Loucy (cell line): ENCODE measurements around the gene ZFP1.

ENCODE experiments used
- EZH2phosphoT487 ChIP-seq: fragments of 200-600 bp; IDR thresholded peaks from 2 replicates; pipeline ENCODE4 v1.6.1; 2018; ENCODE audit warnings: antibody characterized with exemption, mild to moderate bottlenecking, moderate library complexity, borderline replicate concordance
- TF ChIP-seq, protein P1 (sequence below): fragments of 200-600 bp; sonication (generic); conservative IDR thresholded peaks from 2 replicates; pipeline ENCODE4 v1.5.1; 2014; ENCODE audit warnings: mild to moderate bottlenecking, antibody characterized with exemption, low read length

- TF ChIP-seq, protein P1, sequence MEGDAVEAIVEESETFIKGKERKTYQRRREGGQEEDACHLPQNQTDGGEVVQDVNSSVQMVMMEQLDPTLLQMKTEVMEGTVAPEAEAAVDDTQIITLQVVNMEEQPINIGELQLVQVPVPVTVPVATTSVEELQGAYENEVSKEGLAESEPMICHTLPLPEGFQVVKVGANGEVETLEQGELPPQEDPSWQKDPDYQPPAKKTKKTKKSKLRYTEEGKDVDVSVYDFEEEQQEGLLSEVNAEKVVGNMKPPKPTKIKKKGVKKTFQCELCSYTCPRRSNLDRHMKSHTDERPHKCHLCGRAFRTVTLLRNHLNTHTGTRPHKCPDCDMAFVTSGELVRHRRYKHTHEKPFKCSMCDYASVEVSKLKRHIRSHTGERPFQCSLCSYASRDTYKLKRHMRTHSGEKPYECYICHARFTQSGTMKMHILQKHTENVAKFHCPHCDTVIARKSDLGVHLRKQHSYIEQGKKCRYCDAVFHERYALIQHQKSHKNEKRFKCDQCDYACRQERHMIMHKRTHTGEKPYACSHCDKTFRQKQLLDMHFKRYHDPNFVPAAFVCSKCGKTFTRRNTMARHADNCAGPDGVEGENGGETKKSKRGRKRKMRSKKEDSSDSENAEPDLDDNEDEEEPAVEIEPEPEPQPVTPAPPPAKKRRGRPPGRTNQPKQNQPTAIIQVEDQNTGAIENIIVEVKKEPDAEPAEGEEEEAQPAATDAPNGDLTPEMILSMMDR = no peak
- no peak for TF ChIP-seq EZH2phosphoT487
These were observed 17.2 kb upstream of the ZFP1 start for GRCh38 chr16:75131081-75131480.
